GM12872 (cell line): Measurements from ENCODE around the gene CPLX3.

Source experiments
- CTCF ChIP-seq: IDR thresholded peaks from 3 replicates; pipeline ENCODE4 v1.5.1; 2011; ENCODE audit warnings: low read depth, mild to moderate bottlenecking, low read length, moderate library complexity; ENCODE audit not compliant: insufficient read depth

CPLX3 gene

DNA sequence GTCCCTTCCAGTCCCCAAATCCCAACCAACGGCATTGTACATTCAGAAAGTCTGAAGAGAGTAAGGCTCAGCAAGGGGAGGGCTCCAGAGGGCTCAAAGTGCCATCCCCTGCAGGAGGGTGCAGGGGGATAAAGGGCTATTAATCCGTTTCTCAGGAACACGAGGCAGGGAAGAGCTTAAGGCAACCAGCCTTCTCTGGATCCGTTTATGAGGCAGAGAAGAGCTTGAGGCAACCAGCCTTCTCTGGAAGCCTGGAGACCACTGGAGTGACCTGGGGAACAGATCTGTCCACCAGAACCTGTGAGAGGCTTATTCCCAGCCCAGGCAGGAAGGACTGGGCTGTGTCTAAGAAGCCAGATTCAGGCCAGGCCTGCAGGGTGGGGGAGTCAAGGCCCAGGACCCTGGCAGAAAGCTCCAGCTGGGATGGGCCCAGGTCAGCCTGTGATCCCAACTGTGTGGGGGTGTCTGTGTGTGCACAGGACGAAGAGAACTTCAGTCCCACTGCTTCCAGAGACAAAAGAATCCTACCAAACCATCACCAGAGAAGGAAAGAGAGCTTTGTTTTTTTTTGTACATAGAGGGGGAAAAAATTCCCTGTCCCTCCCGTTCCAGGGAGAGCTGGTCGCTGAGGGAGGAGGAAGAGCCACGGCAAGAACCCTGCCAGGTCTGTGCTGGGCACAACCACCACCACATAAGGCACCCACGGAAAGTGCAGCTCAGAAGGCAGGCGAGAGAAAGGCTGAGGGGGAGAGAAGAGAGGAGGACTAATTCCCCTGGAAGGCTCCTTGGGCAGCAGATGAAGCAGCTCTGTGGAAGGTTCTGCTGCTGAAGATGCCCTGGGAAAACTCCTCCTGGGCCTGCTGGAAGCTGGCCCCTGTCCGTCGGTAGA lies 18.1 kb downstream of the CPLX3 start:
- no peak for TF ChIP-seq CTCF

DNA sequence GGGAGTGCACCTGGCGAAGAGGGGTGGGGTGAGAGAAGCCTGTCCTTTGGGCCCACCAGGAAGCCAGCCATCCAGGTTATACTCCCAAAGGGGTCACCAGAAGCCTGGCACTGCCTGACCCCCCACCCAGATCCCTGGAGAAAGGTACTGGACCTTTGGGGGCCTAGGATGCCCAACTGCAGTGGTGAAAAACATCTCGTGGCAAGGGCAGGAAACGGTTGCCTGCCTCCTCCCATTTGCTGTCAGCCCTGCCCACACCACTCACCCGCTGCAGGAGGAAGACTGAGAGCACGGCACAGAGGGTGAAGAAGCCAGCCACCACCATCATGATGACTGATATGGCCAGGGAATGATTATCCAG lies 18.8 kb downstream of the CPLX3 start:
- TF ChIP-seq CTCF = no peak

DNA sequence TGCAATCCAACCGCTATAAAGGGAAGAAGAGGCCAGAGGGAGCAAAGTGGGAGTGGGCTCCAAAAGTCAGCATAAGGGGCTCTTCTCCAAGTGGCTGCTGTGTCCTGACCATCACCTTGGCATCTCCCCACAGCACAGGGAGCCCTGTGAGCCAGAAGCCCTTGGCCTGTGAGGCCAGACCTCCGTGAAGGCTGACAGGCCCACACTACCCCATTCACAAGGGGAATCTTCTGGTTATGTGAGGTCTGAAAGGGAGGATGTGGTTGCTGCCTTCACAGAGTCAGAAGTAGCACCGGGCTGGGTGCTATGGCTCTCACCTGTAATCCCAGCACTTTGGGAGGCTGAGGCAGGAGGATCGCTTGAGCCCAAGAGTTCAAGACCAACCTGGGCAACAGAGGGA lies 19.2 kb downstream of the CPLX3 start:
- no peak for TF ChIP-seq CTCF

GRCh38 chr15:74847432-74847831 lies 21.0 kb downstream of the CPLX3 start:
- no peak for TF ChIP-seq CTCF

DNA sequence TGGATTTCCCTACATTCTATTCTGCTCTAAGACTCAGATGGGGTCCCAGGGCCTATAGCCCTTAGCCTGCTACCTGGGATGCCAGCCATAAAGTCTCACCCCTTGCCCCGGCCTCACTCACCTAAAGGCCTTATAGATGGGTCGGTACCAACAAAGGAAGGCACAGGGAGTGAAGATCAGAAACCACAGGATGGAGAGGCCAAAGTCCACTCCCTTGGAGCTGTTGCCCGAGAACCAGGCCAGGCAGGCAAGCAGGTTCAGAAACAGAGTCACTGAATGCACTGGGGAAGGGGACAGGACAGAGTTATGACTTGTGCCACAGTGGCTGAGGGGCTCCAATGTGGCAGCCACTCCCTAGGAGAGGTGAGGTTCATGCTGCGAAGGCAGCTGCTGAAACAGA lies 24.0 kb downstream of the CPLX3 start:
- TF ChIP-seq CTCF = no peak

GRCh38 chr15:74851960-74852359 lies 25.5 kb downstream of the CPLX3 start:
- TF ChIP-seq CTCF = no peak

- TF ChIP-seq CTCF = no peak
Observed at GRCh38 chr15:74854453-74855022, 28.1 kb downstream of the CPLX3 start.
